K562 (cell line): ENCODE measurements around the gene TMEM248. TPM values are rescaled to one million over a fixed set of nuclear protein-coding genes. Genes with fewer than 3 reads are reported as not detected.

Experiments
- ARID4B ChIP-seq: sonication (generic); formaldehyde crosslinking; IDR thresholded peaks from 2 replicates; pipeline ENCODE4 v1.8.0; 2022; ENCODE audit warnings: mild to moderate bottlenecking, missing genetic modification reagents
- CEBPZ ChIP-seq: fragments of 150-350 bp; IDR thresholded peaks from 2 replicates; pipeline ENCODE4 v1.6.1; 2014; ENCODE audit warnings: low read depth, mild to moderate bottlenecking, low read length, borderline replicate concordance
- GMEB1 ChIP-seq: fragments of 250-450 bp; sonication (Bioruptor Pico); IDR thresholded peaks from 2 replicates; pipeline ENCODE4 v1.4.0; 2020; ENCODE audit warnings: mild to moderate bottlenecking
- MAZ ChIP-seq, 2 experiments: fragments of 450-650 bp in 1 of 2; sonication (generic) in 1 of 2; formaldehyde crosslinking; IDR thresholded peaks in 1 of 2; conservative IDR thresholded peaks in 1 of 2; 2 replicates each; pipeline versions ENCODE4 v1.4.0 to v1.5.0; 2020; ENCODE audit warnings: mild to moderate bottlenecking in 1 of 2, missing genetic modification reagents in 1 of 2
- MNT ChIP-seq, 2 experiments: fragments of 450-650 bp; conservative IDR thresholded peaks; 2 replicates each; pipeline ENCODE4 v1.6.1; 2017; ENCODE audit warnings: mild to moderate bottlenecking in 2 of 2, moderate library complexity in 2 of 2
- POLR2B ChIP-seq: fragments of 450-650 bp; IDR thresholded peaks from 2 replicates; pipeline ENCODE4 v1.6.1; 2018; ENCODE audit warnings: low read depth; ENCODE audit not compliant: partially characterized antibody
- SIN3B ChIP-seq: fragments of 450-650 bp; IDR thresholded peaks from 2 replicates; pipeline ENCODE4 v1.6.1; 2017; ENCODE audit warnings: low read depth, mild to moderate bottlenecking, moderate library complexity
- TEAD1 ChIP-seq, 2 experiments: fragments of 450-650 bp in 1 of 2; sonication (generic) in 1 of 2; formaldehyde crosslinking; IDR thresholded peaks; 2 replicates each; pipeline versions ENCODE4 v1.4.0 to v1.8.0; 2020 to 2022; ENCODE audit warnings: mild to moderate bottlenecking in 2 of 2, missing genetic modification reagents in 1 of 2
- ZBTB7A ChIP-seq: IDR thresholded peaks from 2 replicates; pipeline ENCODE4 v1.6.1; 2011; ENCODE audit warnings: low read depth, mild to moderate bottlenecking, low read length, moderate library complexity, borderline replicate concordance; ENCODE audit not compliant: control insufficient read depth
- polyA plus RNA-seq, 8 experiments: library from polyadenylated mRNA; depleted of rRNA in 4 of 8; stranded (reverse) in 5 of 8; unstranded in 3 of 8; fragments of >200 nt; fragmentation: Nextera tagmentation in 2 of 8; fragmentation: Illumina TruSeq in 1 of 8; extraction: Ambion mirVana in 2 of 8; extraction: Trizol in 1 of 8; gene quantifications; 2 replicates each; pipeline versions ENCODE4 v1.2.1 to v1.2.3, GENCODE V29; 2011 to 2014; ENCODE audit warnings: inconsistent platforms in 1 of 8, missing spikeins in 1 of 8
- total RNA-seq, 7 experiments: library from RNA; depleted of rRNA in 6 of 7; stranded (reverse); fragments of >200 nt in 6 of 7; fragmentation: Illumina TruSeq in 2 of 7; extraction: Trizol in 2 of 7; gene quantifications; 2 replicates each; pipeline versions ENCODE4 v1.2.1 to v1.2.3, GENCODE V29; 2011 to 2021; ENCODE audit warnings: low replicate concordance in 1 of 7

Gene TMEM248
- total and polyA plus RNA-seq, 9 of the 15 experiments (the other 6 are each of a cell fraction or from before 2014, with no cell fraction given) = 6.3 to 132 (median 64.4) TPM

- peak; percentile 72; the same call in 1 of the 2 replicates for TF ChIP-seq CEBPZ
- TF ChIP-seq SIN3B = peak; percentile 93
- 0 out of 4 replicates have a peak, but pooled peaks of 1 of the 2 experiments have one; percentile 45 for TF ChIP-seq TEAD1 (CRISPR knock-in tag; IDR thresholded peaks at IDR 0.05)
- 0 out of 4 replicates have a peak, but pooled peaks of 1 of the 2 experiments have one; percentile 23 for TF ChIP-seq MAZ (CRISPR knock-in tag; conservative IDR thresholded peaks at IDR 0.05 in 1 of 2, IDR thresholded peaks at IDR 0.05 in 1 of 2)
- TF ChIP-seq ZBTB7A = 0 out of 2 replicates have a peak, but pooled peaks have one; percentile 26
- TF ChIP-seq POLR2B = peak; percentile 92
- TF ChIP-seq ARID4B (CRISPR knock-in tag) = peak; percentile 49; the same call in 1 of the 2 replicates
- 0 out of 2 replicates have a peak, but pooled peaks have one; percentile 29 for TF ChIP-seq GMEB1 (CRISPR knock-in tag)
- TF ChIP-seq MNT (conservative IDR thresholded peaks at IDR 0.05) = peak; percentile 67 to 85
Measured at GRCh38 chr7:66996444-66997191, 75.6 kb downstream of the TMEM248 start, which contains the start of gene TYW1 (continued).
